Stimulated activated CD8-positive, alpha-beta memory T cell treated with anti-CD3 and anti-CD28 coated beads, Interleukin-7, amount 100 ng/mL, for 48 hours (primary cell): ENCODE data around the gene KRTAP5-1.
"Not testable (repeated sequence)": the region's sequence is repeated elsewhere in the genome, so short reads cannot be mapped to it uniquely, and the experiment has no call there.

ENCODE experiments used
- DNase-seq, 2 donors: peaks; one replicate each; pipeline ENCODE4 v3.0.0-alpha.2; 2020; ENCODE audit warnings: low read depth in 1 of 2; ENCODE audit errors: extremely low read depth in 1 of 2

The KRTAP5-1 gene

DNA sequence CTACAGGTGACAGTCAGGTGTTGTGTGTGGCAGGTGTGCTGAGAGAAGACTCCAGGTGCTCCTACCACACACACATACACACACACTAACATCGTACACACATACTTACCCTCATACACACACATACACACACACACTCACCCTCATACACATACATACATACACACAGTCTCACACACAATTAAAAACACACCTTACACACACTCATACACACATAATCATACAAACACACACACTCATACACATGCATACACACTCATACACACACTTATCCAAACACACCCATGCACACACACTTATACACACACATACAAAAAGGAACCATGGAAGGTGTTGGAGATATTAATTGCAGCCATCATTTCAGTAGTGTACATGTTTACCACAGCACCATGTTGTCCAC lies 18.5 kb upstream of the KRTAP5-1 start:
- DNase-seq: no peak

DNA sequence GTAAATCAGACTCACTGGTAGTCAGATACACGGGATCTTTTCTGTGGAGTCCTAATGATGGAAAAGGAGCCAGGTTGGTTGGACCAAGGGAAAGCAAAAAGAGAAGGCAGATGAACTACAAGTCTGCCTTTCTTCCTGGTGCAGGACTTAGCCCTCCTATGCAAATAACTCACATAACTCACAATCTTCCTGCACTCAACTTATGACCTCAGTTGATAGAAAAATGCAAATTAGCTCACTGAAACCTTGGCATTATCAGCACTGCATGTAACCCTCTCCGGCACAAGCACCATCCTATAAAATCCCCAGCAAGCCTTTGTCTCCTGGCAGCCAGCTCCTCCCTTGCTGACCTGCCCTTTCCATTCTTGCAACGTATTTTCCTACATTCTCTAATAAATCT lies 16.6 kb upstream of the KRTAP5-1 start:
- DNase-seq: not testable (repeated sequence)

DNA sequence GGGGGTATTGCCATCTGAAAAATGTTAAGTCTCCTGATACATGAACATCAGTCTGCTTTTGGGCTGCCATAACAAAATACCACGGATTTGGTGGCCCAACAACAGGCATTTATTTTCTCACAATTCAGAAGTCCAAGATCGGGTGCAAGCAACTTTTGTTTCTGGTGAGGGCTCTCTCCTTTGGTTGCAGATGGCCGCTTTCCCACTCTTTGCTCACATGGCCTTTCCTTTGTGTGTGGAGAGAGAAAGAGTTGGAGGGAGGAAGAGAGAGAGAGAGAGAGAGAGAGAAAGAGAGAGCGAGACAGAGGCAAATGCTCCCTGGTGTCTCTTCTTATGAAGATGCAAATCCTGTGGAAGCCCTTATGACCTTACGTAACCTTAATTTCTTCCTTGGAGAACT lies 15.5 kb upstream of the KRTAP5-1 start:
- no peak for DNase-seq

DNA sequence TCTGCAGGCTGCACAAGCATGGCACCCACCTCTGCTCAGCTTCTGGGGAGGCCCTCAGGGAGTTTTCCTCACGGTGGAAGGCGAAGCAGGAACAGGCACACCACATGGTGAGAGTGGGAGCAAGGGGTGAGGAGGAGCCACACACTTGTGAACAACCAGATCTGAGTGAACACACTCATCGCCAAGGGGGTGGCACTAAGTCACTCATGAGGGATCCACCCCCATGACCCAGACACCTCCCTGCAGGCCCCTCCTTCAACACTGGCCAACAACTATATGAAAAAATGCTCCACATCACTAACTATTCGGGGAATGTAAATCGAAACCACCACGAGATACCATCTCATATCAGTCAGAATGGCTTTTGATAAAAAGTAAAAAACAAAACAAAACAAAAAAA lies 13.7 kb upstream of the KRTAP5-1 start:
- no peak for DNase-seq

DNA sequence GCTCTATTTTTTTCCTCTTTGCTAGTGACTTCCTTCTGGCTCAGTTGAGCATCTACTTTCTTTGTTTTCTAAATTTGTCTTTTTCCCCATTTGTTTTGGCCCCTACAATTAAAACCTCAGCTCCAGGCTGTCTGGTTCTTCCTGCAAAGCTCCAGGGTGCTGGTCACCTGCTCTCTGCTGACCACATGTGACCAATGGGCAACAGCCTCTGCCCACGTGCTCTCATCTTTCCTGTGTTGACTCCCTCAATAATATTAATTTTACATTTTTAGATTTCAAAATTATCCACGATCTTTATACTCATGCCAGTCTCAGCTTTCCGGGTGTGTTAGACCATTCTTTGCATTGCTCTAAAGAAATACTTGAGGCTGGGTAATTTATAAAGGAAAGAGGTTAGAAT lies 13.3 kb upstream of the KRTAP5-1 start:
- not testable (repeated sequence) for DNase-seq

DNA sequence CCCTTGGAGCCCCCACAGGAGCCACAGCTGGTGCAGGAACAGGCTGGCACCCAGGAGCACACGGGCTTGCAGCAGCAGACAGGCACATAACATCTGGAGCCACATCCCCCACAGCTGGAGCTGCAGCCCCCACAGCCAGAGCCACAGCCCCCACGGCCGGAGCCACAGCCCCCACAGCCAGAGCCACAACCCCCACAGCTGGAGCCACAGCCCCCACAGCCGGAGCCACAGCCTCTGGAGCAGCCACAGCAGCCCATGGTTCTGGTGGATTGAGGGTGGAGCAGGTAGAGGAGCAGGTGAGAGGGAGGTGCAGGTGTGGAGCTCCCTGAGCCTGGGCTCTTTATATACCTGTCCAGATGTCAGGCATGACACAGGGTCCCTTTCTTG lies 12.9 kb upstream of the KRTAP5-1 start, which contains the start of gene KRTAP5-2:
Gene KRTAP5-2, minus strand, starts transcription at position 301 of the 387 bp plus-strand sequence. Its CDS starts 44 bp downstream, at position 257.
- no peak for DNase-seq

DNA sequence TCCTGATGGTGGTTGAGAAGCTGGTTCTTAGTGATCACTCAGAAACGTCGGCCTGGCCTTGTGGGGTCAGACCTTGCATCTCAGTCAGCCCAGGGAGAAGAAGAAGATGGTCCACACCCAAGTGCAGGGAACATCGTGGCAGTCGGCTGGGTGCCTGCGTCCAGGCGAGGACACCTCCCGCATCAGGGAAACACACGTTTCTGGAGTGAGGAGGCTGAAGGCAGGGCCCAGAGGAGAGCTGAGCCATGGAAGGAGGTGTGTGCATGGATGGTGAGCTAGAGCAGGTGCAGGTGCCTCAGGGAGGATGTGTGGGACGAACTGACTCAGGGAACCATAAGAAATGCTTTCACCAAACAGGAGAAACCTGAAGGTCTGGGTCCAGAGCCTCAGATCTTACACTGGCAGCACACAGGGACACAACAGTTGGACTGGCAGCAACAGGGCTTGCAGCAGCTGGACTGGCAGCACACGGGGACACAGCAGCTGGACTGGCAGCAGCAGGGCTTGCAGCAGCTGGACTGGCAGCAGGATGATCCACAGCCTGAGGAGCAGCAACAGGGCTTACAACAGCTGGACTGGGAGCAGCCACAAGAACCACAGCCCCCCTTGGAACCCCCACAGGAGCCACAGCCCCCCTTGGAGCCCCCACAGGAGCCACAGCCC lies 12.4 kb upstream of the KRTAP5-1 start:
- DNase-seq: no peak

DNA sequence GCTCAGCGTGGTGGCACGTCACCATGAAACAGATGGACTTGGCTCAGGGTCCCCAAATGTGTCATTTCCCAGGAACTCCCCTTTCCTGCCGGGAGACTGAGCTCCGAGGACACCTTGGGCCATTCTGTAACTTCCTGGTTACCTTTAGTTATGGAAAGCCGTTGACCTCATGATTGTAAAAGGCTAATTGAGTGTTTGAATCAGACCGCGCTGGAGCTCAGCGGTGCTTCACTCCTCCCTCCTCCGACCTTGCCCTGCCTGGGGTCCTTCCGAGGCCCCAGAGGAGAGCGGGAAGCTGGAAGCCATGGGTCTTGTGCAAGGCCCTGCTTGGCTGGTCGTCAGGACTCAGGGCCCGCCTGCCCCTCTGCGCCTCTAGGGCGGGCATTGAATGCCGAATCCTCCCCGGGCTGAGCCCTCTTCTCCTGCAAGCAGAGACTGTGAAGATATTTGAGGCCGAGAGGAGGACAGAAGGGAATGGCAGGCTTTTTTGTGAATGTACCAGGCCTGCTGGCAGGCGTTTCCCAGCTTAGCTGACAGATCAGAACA lies 11.6 kb upstream of the KRTAP5-1 start:
- DNase-seq: not testable (repeated sequence)

DNA sequence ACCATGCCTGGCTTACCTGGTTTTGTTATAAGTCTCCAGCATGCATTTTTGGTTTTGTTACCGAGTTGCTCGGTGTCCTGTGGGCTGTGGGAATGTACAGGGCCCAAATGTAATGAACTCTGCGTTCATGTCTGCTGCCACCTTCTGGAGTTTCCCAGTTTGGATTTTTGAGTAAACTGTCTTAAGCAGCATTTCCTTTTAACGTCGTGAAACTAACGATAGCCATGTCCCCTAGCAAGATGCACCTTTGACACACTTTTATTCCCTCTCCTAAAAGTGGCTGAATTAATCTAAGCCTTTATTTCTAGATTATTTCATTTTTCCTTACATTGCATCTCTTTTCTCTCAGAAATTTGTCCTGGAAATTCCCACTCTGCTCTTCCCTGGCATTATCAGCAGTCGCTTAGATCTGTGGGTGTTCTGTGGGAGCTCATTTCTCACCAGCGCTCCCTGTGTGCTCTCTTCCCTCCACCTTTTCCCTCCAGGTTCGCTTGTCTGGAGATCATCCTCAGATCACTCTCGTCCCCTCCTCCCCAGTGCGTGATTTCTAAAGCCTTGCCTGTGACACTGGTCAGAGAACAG lies 11.0 kb upstream of the KRTAP5-1 start:
- DNase-seq: not testable (repeated sequence)

DNA sequence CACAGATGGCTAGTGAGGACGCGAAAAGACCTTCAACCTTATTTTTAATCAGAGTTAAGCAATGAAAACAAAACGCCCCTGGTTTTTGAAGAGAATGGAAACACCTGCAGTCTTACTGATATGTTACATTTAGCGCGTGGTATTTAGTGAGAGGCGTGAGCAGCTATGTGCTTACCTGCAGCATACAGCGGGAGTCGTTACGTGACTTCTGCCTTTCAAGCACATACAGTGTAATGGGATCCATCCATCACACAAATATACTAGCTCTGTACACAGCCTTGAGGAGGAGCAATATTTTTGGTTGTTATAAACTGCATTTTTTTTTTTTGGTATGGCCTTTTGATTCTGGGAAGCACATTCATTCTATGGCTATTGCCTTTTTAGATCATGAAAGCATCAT lies 7.5 kb upstream of the KRTAP5-1 start:
- no peak for DNase-seq

DNA sequence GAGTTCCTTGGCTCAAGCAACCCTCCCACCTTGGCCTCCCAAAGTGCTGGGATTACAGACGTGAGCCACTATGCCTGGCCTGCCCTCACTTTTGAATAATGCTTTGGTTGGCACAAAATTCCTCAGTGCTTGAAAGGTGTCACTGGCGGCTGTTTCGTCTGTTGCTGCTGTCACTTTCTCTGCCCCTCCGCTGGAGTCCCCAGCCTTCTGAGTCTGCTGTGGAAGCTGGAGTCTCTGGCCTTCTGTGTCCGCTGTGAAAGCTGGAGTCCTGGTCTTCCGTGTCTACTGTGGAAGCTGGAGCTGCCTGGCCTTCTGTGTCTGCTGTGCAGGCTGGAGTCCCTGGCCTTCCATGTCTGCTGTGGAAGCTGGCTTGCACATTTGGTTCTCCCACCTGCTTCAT lies 4.9 kb upstream of the KRTAP5-1 start:
- DNase-seq: no peak

DNA sequence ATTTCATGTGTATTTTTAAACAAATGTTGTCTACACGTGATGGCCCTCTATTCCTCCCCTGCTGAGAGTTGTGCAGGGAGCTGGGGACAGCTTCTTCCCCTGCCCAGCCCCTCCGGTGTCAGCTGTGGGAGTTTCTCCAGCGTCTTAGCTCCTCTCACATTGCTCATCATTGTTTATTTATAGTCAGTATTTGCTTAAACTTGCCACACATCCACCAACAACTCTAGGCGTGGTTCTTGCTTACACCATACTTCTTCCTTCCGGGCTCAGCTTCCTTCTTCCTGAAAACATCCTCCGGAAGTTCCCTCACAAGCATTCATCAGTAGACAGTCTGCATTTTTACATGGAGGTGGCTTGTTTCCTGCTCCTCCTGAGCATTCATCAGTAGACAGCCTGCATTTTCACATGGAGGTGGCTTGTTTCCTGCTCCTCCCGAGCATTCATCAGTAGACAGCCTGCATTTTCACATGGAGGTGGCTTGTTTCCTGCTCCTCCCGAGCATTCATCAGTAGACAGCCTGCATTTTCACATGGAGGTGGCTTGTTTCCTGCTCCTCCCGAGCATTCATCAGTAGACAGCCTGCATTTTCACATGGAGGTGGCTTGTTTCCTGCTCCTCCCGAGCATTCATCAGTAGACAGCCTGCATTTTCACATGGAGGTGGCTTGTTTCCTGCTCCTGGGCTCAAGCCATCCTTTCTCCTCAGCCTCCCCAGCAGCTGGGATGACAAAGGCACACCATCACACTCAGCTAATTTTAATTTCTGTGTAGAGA lies 4.3 kb upstream of the KRTAP5-1 start:
- DNase-seq: not testable (repeated sequence)

DNA sequence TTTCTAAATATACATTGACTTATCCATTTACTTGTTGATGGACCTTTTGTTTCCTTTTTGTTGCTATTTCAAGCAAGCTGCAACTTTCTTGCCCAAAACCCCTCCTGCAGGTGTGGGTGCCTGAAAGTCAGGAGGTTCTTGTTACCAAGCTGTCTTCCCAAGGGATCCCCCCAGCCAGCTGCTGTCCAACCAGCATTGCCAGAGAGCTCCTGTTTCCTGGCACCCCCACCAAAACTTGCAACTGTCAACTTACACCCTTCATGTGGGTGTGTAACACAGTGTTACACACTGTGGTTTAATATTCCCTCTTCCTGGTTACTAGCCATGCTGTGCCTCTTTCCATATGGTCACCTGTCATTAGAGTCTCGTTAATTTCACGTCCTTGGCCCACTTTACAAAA lies 1.6 kb upstream of the KRTAP5-1 start:
- no peak for DNase-seq

DNA sequence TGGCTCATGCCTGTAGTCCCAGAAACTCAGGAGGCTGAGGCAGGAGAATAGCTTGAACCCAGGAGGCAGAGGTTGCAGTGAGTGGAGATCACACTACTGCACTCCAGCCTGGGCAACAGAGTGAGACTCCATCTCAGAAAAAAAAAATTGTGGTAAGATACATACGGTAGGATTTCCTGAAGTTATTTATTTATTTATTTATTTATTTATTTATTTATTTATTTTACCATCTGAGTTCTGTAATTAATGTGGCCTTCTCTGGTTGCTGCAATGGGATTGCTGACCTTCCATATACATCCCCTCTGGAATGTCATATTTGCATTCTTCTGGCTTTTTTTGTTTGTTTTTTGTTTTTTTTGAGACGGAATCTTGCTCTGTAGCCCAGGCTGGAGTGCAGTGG lies 2.2 kb downstream of the KRTAP5-1 start:
- not testable (repeated sequence) for DNase-seq

DNA sequence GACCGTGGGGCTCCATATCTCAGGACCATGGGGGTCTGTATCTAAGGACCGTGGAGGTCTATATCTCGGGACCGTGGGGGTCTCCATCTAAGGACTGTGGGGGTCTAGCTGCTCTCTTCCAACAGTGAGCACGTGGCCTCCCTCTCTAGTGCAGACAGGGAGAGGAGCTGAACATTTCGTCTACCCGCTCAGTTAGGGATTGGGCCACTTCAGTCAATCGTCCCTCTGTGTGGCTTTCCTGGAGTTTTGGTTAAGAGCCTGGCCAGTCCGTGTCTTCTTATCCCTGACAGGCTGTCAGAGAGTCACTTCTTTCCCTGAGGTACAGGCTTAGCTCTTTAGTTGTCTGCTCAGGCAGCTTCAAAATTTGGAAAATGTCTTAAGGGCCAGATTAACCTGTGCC lies 3.1 kb downstream of the KRTAP5-1 start:
- DNase-seq: no peak

DNA sequence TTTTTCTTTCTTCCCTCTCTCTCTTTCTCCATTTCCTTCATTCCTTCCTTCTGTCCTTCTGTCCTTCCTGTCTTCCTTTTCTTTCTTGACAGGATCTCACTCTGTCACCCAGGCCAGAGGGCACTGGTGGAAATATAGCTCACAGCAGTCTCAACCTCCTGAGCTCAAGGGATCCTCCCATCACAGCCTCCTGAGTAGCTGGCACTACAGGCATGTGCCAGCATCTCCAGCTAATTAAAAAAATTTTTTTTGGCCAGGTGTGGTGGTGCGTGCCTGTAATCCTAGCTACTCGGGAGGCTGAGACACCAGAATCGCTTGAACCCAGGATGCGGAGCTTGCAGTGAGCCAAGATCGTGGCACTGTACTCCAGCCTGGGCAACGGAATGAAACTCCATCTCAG lies 8.3 kb downstream of the KRTAP5-1 start:
- no peak for DNase-seq

DNA sequence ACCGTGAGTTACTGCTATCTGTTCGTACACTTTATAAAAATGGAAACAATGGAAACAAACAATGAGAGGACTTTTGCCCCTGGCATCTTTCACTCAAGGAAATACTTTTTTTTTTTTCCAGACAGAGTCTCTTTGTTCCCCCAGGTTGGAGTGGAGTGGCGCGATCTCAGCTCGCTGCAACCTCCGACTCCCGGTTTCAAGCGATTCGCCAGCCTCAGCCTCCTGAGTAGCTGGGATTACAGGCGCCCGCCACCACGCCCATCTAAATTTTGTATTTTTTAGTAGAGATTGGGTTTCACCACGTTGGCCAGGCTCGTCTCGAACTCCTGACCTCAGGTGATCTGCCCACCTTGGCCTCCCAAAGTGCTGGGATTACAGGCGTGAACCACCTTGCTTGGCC lies 9.3 kb downstream of the KRTAP5-1 start:
- DNase-seq: not testable (repeated sequence)

DNA sequence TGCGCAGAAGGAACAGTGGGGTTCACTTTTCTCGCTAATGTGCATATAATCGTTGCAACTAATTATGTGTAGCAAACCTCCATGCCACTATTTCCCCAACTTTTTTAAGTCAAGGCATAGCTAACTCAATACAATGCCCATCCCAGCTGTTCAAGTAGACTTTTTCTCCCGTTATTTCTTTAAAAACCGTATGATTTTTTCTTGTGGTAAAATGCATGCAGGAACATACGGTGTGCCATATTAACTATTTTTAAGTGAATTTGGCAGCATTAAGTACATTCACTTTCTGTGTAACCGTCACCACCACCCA lies 10.2 kb downstream of the KRTAP5-1 start:
- no peak for DNase-seq

DNA sequence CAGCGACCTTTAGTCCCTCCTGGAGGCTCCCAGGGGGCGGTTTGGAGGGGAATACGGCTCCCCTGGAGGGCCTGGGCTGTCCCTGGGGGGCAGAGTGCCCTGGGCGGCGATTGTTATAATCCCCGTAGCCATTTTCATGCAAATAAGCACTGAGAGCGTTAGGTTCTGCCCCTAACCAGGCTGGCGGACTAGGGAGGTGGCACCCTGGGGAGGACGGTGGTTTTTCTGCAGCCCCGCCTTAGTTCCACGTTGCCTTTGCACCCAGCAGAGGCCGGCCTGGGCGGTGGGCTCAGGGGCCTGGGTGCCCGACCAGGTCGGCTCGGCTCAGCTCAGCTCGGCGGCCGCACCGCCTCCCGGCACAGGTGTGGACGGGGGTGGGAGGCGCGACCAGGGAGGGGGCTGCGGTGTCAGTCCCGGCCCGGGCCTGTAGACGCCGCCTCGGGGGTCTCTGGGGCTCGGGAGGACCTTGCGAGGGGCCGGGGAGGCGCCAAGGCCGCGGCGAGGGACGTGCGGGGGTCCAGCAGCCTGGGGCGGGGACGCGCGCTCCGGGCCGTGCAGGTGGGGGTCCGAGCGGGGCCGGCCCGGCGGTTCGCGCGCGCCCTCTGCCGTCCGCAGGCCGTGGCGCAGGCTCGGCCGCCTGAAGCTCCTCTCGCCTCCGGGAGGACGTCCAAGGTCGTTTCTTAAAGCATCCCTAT lies 10.7 kb downstream of the KRTAP5-1 start:
- DNase-seq: no peak

DNA sequence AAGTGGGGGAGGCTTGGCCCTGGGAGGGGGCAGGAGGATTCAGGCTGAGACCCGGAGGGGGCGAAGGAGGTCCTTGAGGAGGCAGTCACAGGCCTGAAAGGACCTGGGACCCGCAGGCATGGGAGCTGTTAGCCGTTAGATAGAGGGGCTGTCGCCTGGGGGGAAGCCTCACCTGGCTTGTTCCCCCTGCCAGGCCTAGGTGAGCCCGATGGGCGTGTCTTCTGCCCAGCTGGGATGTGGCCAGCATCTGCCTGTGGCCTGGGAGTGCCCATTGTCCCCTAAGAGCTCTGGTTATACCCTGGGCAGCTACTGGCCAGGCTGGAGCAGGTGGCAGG lies 11.2 kb downstream of the KRTAP5-1 start:
- no peak for DNase-seq

DNA sequence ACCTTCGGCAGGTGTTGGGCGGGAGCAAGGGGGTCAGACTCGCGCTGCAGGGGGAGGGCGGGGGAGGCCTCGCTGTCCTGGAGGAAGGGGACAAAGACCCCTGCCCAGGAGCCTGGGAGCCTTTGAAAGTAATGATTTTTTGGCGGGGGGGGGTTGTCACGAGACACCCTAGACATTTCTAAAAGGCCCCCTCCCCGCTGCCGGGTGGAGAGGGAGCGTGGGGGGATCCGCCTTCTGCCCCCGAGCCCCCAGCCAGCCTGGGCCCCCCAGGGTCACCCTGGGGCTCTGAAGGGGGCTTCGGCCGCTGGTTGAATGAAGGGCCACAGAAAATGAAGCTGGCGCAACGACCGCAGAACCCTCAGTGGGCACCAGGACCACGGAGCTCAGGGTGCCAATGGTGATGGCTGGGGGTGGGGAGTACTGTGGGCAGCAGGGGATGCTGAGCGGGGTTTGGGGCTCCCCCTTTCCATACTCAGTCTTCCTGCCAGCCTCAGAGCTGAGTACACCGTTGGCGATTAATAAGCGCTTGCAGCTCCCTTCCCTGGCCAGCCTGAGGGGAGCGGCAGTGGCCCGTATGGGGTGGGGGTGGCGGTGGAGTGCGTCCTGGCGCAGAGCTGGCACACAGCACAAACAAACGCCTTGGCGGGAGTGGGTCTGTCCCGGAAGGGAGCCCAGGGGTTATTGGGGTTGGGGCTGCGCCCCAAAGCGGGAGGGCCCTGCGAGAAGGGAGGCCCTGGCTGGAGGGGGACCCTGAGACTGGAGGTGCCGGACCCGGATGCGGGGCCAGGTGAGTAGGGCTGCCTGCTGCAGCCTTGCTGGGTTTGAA lies 11.8 kb downstream of the KRTAP5-1 start:
- no peak for DNase-seq
